ENCODE measurements around the gene RHBDF1. TPM values are rescaled to one million over a fixed set of nuclear protein-coding genes. Genes with fewer than 3 reads are reported as not detected.
"Not testable (repeated sequence)": the region's sequence is repeated elsewhere in the genome, so short reads cannot be mapped to it uniquely, and the experiment has no call there.

Gene RHBDF1
- total RNA-seq, 1 experiment from 2014 or later, result 23.3 TPM

DNA sequence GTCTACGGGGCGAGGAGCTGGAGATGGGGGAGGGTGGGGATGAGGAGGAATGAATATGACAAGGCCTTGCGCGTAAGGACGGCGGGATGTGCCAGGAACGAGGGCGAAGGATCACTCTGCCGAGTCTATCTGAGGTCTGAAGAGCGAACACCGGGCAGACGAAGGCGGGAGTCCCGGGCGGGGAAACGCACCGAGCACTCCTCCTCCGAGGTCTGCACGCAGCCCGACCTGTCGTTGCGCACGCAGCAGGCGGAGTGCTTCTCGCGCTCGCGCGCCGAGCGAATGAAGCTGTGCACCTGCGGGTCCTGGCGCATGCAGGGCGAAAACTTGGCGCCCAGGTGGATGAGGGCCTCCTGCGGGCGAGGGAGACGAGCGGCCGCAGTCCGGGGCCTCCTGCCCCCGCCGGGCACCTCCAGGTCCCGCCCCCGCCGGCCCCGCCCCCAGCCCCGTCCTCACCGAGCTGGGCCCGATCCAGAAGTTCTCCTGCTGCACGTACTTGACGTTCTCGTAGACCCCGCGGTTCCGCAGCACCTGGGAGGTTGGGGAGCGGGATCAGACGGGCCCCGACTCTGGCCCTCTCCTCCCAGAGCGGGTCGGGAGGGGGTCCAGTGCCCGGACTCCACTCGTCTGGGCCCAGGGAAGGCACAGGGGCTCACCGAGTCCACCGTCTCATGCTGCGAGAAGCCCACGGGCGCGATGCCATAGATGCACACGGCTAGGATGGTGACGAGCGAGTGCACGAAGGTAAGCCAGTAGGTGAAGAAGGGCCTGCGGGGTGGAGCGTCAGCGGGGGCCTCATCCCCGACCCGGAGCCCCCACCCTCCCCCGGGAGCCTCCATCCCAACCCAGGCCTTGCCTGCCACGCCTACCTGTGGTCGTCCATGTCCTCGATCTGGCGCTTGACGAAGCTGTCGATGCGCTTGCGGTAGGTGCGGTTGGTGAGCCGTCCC is 11.2 kb downstream of the RHBDF1 start:
- DNase-seq (ENCODE audit: extremely low read depth, low read depth), result no peak

DNA sequence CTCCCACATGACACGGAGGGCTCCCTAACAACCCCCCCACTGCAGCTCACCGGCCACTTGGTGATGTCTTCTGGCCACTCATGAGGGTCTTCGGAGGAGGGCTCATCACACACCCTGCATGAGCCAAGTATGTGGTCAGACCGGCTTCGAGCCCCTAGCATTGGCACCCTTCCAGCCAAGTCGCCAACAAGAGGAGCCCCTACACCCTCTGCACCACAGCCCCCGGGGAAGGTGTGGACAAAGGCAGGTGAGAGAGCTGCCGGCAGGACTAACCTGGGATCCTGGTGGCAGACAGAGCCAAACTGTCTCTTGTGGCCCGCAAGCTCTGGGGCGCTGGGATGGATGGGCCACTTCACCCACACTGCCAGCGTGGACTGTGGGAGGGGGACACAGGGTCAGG is 12.3 kb downstream of the RHBDF1 start:
- DNase-seq (ENCODE audit: extremely low read depth, low read depth), result no peak

DNA sequence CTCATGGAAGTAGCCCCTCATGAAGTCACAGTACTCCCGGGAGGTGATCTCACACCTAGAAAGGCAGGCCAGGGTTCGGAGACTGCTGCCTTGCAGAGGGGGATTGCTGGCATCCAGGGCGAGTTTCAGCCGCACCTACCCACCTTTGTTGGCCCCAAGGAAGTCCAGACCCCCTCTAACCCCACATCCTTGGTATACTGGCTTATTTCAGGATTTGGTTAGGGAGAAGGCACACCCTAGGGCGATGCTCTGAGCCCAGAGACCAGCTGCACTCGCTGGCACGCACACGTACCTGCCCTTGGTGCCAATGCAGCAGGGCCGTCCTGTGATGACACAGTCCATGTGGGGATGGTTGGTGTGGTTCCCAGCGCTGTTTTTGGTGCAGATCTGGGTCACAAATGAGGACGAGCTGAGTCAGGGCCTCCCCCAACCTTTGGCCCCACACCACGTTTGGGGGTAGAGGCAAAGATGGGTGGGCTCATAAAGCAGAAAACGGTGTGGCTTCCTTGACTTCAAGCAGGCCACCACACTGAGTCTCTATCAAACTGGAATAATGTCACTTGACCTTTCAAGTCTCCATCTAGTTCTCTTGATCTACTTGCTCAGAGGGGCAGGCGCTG is 12.9 kb downstream of the RHBDF1 start:
- DNase-seq (ENCODE audit: extremely low read depth, low read depth), result no peak

DNA sequence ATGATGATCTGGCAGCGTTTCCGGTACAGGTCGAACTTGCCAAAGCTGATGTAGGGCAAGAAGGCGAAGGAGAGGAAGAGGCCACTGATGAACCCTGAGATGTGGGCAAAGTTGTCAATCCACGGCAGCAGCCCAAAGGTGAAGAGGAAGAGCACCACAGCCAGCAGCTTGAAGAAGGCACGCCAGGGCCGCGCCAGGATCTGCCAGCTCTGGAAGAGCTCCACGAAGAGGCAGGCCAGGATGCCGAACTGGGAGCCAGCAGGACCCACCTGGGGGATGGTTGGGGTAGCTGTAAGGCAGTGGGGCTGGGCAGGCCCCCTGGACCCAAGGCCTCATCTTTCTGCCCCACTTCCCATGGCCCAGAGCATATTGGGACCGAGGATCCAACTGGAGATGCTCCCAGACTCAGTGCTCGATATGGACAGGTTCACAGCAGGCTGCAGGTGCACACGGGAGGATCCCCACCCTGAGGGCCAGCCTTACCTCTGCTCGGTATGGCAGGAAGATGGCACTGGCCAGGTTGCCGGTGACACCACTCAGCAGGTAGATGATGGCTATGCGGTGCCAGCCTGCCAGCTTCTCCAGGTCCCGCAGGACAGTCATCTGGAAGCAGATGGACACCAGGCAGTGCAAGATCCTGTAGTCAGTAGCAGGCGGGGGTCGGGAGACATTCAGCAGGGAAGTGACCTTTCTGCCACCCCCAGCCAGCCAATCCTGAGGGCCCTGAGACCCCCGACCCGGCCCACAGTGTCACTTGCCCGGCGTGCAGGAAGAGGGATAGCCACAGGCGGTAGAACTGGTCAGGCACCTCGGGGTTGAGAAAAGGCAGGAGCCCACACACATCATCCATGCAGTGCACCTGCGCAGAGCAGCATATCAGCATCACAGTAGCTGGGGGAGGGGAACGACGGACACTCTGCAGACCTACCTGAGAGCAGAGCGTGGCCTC is 13.7 kb downstream of the RHBDF1 start:
- no peak for DNase-seq (ENCODE audit: extremely low read depth, low read depth)

DNA sequence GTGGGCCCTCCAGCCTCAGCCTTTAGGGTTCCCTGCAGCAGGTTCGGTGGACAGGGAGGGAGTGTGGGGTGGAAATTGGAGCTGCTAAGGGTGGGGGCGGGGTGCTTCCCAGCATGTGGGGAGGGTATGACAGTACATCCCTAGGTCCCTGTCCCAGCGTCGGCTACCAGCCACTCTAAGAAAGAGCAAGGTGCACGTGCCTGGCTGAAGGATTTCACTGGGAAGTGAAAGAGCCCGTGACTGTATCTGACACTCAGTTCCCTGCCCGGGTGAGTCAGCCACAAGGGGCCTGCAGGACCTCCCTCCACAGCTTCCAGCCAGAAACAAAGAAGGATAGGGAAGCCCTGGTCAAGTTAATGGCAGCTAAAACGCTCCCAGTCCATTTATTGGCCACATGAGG is 14.7 kb downstream of the RHBDF1 start:
- DNase-seq (ENCODE audit: extremely low read depth, low read depth), result no peak

DNA sequence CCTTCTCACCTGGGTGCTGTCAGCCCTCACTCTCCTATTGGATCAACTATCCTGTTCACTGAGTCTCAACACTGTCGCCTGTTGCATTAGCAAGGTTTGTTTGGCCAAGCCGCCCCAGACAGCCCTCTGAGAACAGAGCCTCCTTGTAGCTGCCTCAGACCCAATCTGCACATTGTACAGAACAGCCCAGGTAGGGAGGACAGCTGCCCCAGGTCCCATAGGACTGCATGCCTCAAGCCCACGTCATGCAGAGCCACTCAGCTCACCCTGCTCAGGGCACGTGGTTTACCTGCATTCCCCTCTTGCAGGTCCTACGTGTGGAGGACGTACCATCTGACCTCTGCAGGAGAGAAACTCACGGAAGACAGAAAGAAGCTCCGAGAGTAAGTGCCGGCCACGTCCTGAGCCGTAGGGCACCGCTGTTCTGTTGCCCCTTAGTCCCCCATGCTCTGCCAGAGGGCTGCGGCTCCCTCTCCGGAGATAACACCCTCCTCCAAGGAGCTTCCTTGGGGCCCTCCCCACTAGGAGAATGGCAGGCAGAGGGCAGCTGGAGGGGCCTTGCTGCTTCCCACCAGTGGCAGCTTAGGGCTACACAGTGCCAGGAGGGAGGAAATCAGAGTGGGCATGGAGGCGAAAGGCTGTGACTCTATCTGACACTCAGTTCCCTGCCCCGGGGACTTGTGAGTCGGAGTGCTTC is 16.1 kb downstream of the RHBDF1 start:
- DNase-seq (ENCODE audit: extremely low read depth, low read depth), result no peak

DNA sequence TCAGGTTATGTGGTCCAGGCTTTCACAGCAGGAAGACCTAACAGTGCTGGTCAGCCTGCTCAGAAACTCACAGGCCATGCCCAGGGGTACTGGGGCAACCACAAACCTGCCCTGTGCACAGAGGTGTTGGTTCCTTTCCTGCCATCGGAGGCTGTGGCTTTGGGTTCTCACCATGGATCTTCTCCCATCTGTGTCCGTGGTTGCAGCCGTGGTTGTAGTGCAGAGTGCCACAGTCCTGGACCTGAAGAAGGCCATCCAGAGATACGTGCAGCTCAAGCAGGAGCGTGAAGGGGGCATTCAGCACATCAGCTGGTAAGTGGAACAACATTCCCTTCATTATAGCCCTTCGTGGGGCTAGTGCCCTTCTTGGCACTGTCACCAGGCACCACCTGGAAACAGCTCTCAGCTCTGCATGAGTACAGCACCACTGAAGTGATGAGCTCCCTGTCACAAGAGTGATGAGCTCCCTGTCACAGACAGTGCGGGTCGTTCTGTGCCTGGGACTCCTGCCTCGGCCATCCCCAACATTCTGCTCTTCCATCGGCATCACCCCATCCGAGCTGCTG is 16.8 kb downstream of the RHBDF1 start:
- no peak for DNase-seq (ENCODE audit: extremely low read depth, low read depth)

DNA sequence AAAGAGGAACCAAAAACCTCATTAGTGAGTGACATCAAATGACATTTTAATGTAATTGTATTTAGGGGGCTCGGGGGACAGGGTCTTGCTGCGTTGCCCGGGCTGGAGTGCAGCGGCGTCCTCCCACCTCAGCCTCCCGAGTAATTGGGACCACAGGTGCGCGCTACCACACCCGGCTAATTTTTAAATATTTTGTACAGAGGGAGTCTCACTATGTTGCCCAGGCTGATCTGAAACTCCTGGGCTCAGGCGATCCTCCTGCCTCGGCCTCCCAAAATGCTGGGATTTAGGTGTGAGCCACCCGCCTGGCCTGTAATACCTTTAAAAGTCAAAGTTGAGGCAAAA is 18.2 kb downstream of the RHBDF1 start:
- DNase-seq (ENCODE audit: extremely low read depth, low read depth), result no peak

DNA sequence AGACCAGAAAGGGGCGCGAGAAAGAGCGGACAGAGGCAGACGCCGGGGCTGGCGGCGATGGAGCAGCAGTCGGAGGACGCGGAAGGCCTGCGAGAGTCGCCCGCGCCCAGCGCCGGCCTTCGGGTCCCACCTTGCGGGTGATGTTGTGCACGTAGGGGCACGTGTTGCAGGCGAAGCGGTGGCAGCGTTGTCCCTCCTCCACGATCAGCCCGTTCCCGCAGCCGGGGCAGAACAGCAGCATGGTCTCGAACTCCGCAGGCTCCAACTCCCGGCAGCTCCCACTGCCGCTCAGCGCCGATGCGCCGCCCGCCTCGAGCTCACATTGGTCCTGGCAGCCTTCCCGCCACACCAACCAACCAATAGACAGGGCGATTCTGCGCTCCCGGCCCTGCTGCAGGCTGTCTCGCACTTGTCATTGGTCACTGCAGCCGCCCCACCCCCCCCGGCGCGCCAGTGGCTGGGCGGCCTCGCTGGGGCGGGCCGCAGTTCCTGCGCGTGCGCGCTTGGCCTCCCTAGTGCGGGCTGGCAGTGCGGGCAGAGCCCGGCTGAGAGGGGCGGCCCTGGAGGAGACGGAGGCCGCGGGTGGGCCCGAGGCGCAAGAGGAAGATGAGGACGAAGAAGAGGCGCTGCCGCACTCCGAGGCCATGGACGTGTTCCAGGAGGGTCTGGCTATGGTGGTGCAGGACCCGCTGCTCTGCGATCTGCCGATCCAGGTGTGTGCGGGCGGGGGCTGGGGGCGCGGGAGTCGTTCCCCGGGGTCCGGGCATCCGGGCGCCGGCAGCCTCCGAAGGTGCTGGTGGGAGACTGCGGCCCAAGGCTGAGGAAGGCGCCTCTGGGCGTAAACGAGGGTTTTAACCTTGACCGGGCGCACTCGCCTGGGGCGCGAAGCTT is 18.8 kb downstream of the RHBDF1 start, which contains the start of the genes POLR3K and SNRNP25:
Gene POLR3K, minus strand, starts transcription at position 263 of the 891 bp plus-strand sequence. Its CDS starts 22 bp downstream, at position 241.
Gene SNRNP25, plus strand, starts transcription at position 483 of the 891 bp plus-strand sequence. Its CDS starts 189 bp downstream, at position 672.
- peak; percentile 97 for DNase-seq (ENCODE audit: extremely low read depth, low read depth)

DNA sequence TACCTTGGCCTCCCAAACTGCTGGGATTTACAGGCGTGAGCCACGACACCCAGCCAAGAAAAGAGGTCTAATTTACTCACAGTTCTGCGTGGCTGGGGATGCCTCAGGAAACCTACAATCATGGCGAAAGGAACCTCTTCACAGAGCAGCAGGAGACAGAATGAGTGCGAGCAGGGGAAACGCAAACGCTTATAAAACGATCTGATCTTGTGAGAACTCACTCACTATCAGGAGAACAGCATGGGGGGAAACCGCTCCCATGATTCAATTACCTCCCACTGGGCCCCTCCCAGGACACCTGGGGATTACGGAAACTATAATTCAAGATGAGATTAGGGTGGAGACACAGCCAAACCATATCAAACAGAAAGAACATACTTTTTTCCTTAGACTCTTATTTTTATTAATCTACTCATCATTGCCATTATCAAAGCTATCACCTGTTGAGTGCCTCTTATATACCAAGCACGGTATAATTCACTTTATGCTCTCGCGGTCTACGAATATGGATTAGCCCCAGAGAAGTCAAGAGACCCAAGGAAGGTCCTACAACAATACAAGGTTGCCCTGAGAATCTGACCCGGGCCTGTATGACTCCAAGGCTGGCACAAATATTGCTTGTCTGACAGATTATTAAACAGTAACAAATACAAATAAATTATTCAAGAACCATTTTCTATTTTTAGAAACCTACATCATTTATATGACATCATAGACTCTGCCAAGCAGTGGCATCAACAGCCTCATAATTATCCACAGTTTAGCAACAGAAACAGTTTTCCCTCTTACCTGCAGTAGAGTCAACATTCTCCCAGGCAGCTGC is 21.5 kb downstream of the RHBDF1 start:
- no peak for DNase-seq (ENCODE audit: extremely low read depth, low read depth)

DNA sequence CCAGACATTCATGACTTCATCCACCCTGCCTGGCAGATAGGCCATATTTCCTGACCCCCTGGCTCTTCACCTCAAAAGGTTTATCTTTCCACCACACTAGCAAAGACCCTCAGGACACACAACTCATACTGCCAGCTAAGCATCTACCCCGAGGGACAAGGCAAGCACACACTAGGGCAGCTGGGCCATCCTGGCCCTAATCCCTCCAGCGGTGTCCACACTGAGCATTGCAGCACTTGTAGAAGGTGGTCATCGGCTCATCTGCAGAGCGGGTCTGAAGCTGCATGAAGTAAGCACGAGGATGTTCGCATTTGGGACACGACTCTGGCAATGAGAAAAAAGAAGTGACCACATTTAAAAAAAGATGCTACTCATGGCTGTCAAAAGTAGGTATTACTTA is 25.2 kb downstream of the RHBDF1 start:
- DNase-seq (ENCODE audit: extremely low read depth, low read depth), result no peak

DNA sequence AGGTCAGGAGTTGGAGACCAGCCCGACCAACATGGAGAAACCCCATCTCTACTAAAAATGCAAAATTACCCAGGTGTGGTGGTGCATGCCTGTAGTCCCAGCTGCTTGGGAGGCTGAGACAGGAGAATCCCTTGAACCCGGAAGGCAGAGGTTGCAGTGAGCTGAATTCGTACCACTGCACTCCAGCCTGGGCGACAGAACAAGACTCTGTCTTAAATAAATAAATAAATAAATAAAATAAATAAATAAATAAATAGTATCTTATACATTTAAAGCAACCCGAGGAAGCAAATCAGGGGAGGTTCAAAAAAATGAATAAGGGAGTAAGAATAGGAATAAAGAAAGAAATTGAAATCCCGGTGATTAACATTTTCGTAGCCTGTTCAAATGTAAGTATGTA is 25.9 kb downstream of the RHBDF1 start:
- not testable (repeated sequence) for DNase-seq (ENCODE audit: extremely low read depth, low read depth)

DNA sequence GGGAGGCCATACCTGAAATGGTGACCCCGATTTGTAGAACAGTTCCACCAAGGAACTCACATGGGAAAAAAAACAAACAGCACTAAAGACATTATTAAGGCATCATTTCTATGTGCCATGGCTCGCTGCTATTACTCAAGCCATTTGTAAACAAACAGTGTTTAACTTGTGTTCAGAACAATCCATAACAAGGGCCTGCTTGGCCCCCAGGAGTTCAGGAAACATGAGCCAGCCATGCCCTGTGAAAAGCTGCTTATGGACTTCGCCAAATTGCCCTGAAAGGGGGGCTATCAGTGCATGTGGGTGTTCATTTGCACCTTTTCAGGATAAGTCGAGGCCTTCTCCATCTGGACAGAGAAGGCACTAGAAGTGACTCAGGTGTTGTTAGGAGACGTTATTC is 27.0 kb downstream of the RHBDF1 start:
- no peak for DNase-seq (ENCODE audit: extremely low read depth, low read depth)

DNA sequence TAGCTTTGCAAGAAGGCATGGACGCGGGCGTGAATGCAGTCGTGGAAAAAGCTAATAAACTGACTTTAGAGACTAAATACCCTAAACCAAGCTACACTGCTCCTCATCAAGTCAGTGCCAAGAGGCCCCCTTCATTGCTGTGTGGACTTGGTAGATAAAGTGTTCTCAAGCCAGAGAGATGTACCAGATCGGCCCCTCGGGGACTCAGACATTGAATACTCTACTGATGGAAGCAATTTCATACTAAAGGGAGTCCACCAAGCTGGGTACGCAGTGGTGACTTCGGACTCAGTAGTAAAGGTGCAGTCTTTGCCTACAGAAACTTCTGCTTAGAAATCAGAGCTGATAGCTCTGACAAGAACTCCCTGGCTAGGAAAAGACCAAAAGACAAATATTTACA is 27.8 kb downstream of the RHBDF1 start:
- no peak for DNase-seq (ENCODE audit: extremely low read depth, low read depth)

DNA sequence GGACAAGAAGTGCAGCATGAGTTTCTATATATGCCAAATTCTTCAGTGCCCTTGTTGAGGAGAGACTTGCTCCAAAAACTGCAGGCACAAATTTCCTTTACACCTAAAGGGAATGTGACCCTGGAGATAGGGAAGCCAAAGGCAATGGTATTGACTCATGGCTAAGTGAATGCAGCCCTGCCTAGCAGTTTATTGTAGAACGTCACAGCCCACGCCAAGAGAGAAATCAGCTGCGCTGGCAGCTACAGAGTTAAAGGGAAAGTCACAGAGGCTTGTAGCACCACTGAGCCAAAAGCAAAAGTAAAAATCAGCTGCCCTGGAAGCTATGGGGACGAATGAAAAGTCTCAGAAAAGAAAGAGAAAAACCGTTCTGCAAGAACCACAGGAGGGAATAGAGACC is 29.1 kb downstream of the RHBDF1 start:
- DNase-seq (ENCODE audit: extremely low read depth, low read depth), result no peak

DNA sequence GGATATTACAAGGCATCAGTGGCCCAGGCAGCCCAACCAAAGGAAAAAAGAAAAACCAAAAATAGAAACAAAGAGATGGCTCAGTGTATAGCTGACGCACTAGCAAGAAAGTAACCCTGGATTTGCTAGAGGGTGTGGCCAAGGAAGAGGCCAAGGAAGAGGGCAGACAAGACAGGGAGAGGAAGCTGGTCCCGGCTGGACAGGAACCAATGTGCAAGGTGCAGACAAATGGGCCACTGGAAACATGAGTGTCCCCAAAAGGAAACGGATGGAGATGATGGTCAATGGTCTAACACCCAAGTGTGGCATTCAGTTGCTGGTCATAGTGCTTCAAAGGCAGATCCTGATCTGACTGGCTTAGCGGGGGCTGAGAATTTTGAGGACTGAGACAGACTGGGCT is 29.7 kb downstream of the RHBDF1 start:
- no peak for DNase-seq (ENCODE audit: extremely low read depth, low read depth)

DNA sequence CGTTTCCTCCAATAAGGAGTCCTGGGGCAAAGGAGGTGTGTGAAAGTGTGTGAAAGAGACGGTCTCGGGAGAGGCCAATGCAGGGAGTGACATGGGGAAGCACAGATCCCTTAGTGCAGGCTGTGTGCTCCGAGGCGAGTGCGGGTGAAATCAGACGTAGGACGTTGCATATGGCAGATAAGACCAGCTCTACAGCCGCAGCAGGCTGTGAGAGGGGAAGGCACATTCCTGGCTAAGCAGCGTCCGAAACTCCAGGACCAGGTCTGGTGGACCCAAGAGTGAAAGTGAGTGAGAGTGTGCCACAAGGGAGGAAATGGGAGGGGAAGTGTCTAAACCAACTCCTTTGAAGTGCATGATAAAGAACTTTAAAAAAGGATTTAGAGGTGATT is 30.4 kb downstream of the RHBDF1 start:
- DNase-seq (ENCODE audit: extremely low read depth, low read depth), result no peak

DNA sequence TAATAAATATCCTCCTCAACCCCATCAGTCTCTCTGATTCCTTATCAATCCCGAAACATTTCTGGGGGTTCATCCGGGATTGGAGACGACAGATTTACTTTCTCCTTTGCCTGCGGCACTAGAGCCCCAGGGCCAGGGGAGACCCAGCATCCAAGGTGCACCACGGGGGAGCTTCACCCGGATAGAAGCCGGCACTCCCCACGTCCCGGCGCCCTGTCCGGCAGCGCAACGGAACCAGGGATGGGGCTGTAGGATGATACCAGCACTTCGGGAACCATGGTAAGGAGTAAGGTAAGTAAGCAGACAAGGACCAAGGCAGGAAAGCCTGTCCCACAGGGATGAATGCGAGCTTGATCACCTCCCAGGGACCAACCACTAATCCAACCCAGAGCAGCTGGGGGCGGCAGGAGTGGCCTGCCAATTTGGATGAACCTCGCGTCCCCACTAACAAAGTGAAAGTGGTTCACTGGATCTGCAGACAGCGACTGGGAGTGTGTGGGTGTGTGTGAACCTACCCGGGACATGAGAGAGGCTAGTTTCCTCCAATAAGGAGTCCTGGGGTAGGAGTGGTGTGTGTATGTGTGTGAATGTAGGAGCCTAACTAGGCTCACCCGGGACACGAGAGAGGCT is 30.9 kb downstream of the RHBDF1 start:
- DNase-seq (ENCODE audit: extremely low read depth, low read depth), result no peak

All from NCI-H460 (cell line).